ENCODE results near the gene ATP6V1D. TPM values are rescaled to one million over a fixed set of nuclear protein-coding genes. Genes with fewer than 3 reads are reported as not detected.

The ATP6V1D gene
- total and polyA plus RNA-seq, 2 experiments from 2014 or later, result 61.5 to 105 TPM

DNA sequence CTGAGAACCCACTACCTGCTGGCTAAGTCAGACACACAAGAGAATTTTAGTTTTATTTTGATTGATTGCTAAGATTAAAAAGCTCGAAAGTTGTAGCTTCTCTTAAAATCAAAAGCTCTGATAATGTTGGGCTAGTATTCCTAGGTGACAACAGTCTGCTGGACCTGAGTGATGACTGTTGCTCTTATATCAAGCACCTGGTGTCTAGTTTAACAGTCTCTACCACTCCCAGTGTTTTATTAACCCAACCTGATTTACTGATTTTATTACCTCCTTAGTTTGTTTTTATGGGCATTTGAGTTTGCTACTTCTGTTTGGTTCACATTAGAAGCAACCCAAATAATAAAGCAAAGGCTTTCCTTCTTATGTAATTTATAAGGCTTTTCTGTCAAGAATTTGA is 41.8 kb downstream of the ATP6V1D start:
- TF ChIP-seq NANOG (IDR thresholded peaks at IDR 0.05; ENCODE audit: borderline replicate concordance), result no peak
- TF ChIP-seq STAT1 (IDR thresholded peaks at IDR 0.05; ENCODE audit: unreplicated experiment), result no peak
- no peak for TF ChIP-seq EZH2phosphoT487 (IDR thresholded peaks at IDR 0.05; ENCODE audit: unreplicated experiment)
- TF ChIP-seq, protein P1, sequence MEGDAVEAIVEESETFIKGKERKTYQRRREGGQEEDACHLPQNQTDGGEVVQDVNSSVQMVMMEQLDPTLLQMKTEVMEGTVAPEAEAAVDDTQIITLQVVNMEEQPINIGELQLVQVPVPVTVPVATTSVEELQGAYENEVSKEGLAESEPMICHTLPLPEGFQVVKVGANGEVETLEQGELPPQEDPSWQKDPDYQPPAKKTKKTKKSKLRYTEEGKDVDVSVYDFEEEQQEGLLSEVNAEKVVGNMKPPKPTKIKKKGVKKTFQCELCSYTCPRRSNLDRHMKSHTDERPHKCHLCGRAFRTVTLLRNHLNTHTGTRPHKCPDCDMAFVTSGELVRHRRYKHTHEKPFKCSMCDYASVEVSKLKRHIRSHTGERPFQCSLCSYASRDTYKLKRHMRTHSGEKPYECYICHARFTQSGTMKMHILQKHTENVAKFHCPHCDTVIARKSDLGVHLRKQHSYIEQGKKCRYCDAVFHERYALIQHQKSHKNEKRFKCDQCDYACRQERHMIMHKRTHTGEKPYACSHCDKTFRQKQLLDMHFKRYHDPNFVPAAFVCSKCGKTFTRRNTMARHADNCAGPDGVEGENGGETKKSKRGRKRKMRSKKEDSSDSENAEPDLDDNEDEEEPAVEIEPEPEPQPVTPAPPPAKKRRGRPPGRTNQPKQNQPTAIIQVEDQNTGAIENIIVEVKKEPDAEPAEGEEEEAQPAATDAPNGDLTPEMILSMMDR (conservative IDR thresholded peaks at IDR 0.05; ENCODE audit: low read depth in 2 of 2), result no peak
- TF ChIP-seq ZNF331 (CRISPR knock-in tag; IDR thresholded peaks at IDR 0.05; ENCODE audit: low read depth), result no peak
- TF ChIP-seq JUNB (IDR thresholded peaks at IDR 0.05; ENCODE audit: unreplicated experiment), result no peak
- TF ChIP-seq, protein P2, sequence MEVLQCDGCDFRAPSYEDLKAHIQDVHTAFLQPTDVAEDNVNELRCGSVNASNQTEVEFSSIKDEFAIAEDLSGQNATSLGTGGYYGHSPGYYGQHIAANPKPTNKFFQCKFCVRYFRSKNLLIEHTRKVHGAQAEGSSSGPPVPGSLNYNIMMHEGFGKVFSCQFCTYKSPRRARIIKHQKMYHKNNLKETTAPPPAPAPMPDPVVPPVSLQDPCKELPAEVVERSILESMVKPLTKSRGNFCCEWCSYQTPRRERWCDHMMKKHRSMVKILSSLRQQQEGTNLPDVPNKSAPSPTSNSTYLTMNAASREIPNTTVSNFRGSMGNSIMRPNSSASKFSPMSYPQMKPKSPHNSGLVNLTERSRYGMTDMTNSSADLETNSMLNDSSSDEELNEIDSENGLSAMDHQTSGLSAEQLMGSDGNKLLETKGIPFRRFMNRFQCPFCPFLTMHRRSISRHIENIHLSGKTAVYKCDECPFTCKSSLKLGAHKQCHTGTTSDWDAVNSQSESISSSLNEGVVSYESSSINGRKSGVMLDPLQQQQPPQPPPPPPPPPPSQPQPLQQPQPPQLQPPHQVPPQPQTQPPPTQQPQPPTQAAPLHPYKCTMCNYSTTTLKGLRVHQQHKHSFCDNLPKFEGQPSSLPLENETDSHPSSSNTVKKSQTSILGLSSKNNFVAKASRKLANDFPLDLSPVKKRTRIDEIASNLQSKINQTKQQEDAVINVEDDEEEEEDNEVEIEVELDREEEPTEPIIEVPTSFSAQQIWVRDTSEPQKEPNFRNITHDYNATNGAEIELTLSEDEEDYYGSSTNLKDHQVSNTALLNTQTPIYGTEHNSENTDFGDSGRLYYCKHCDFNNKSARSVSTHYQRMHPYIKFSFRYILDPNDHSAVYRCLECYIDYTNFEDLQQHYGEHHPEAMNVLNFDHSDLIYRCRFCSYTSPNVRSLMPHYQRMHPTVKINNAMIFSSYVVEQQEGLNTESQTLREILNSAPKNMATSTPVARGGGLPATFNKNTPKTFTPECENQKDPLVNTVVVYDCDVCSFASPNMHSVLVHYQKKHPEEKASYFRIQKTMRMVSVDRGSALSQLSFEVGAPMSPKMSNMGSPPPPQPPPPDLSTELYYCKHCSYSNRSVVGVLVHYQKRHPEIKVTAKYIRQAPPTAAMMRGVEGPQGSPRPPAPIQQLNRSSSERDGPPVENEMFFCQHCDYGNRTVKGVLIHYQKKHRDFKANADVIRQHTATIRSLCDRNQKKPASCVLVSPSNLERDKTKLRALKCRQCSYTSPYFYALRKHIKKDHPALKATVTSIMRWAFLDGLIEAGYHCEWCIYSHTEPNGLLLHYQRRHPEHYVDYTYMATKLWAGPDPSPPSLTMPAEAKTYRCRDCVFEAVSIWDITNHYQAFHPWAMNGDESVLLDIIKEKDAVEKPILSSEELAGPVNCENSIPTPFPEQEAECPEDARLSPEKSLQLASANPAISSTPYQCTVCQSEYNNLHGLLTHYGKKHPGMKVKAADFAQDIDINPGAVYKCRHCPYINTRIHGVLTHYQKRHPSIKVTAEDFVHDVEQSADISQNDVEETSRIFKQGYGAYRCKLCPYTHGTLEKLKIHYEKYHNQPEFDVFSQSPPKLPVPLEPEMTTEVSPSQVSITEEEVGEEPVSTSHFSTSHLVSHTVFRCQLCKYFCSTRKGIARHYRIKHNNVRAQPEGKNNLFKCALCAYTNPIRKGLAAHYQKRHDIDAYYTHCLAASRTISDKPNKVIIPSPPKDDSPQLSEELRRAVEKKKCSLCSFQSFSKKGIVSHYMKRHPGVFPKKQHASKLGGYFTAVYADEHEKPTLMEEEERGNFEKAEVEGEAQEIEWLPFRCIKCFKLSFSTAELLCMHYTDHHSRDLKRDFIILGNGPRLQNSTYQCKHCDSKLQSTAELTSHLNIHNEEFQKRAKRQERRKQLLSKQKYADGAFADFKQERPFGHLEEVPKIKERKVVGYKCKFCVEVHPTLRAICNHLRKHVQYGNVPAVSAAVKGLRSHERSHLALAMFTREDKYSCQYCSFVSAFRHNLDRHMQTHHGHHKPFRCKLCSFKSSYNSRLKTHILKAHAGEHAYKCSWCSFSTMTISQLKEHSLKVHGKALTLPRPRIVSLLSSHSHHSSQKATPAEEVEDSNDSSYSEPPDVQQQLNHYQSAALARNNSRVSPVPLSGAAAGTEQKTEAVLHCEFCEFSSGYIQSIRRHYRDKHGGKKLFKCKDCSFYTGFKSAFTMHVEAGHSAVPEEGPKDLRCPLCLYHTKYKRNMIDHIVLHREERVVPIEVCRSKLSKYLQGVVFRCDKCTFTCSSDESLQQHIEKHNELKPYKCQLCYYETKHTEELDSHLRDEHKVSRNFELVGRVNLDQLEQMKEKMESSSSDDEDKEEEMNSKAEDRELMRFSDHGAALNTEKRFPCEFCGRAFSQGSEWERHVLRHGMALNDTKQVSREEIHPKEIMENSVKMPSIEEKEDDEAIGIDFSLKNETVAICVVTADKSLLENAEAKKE (CRISPR knock-in tag; IDR thresholded peaks at IDR 0.05), result no peak
- TF ChIP-seq, protein P3, sequence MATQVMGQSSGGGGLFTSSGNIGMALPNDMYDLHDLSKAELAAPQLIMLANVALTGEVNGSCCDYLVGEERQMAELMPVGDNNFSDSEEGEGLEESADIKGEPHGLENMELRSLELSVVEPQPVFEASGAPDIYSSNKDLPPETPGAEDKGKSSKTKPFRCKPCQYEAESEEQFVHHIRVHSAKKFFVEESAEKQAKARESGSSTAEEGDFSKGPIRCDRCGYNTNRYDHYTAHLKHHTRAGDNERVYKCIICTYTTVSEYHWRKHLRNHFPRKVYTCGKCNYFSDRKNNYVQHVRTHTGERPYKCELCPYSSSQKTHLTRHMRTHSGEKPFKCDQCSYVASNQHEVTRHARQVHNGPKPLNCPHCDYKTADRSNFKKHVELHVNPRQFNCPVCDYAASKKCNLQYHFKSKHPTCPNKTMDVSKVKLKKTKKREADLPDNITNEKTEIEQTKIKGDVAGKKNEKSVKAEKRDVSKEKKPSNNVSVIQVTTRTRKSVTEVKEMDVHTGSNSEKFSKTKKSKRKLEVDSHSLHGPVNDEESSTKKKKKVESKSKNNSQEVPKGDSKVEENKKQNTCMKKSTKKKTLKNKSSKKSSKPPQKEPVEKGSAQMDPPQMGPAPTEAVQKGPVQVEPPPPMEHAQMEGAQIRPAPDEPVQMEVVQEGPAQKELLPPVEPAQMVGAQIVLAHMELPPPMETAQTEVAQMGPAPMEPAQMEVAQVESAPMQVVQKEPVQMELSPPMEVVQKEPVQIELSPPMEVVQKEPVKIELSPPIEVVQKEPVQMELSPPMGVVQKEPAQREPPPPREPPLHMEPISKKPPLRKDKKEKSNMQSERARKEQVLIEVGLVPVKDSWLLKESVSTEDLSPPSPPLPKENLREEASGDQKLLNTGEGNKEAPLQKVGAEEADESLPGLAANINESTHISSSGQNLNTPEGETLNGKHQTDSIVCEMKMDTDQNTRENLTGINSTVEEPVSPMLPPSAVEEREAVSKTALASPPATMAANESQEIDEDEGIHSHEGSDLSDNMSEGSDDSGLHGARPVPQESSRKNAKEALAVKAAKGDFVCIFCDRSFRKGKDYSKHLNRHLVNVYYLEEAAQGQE (IDR thresholded peaks at IDR 0.05; ENCODE audit: unreplicated experiment), result no peak
- TF ChIP-seq, protein P4, sequence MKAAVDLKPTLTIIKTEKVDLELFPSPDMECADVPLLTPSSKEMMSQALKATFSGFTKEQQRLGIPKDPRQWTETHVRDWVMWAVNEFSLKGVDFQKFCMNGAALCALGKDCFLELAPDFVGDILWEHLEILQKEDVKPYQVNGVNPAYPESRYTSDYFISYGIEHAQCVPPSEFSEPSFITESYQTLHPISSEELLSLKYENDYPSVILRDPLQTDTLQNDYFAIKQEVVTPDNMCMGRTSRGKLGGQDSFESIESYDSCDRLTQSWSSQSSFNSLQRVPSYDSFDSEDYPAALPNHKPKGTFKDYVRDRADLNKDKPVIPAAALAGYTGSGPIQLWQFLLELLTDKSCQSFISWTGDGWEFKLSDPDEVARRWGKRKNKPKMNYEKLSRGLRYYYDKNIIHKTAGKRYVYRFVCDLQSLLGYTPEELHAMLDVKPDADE (IDR thresholded peaks at IDR 0.05), result no peak
- no peaks in the 10 kb centered on the region for H3K4me1 ChIP-seq (ENCODE audit: insufficient read depth)

More for the DNA sequence above, 41.8 kb downstream of the ATP6V1D start:
- no peak for ATAC-seq
- H3K4me3 Mint-ChIP-seq, result no peak overlapping the region
- Histone ChIP-seq H3K4me3 (no peak overlapping the region), H3K27me3 (ENCODE audit: insufficient read depth) (no peaks in the 10 kb centered on the region), H2AFZ (no peak overlapping the region), H3K9me2 (ENCODE audit: insufficient read depth) (no peaks in the 10 kb centered on the region), H3K4me2 (no peak overlapping the region), H3K36me3 (ENCODE audit: insufficient read depth) (peaks cover 5% of the 10 kb centered on the region; the same call in 1 of the 2 replicates), H3K27ac (ENCODE audit: low read depth) (no peak overlapping the region), H3K79me2 (replicated peaks; ENCODE audit: insufficient read depth) (no peaks in the 10 kb centered on the region), H3F3A (replicated peaks; ENCODE audit: low read depth) (no peaks in the 10 kb centered on the region), H4K20me1 (replicated peaks; ENCODE audit: insufficient read depth) (no peaks in the 10 kb centered on the region)
- no peaks in the 10 kb centered on the region for H3K4me1 Mint-ChIP-seq
- DNase-seq (ENCODE audit: low spot score), result no peak
- H3K36me3 Mint-ChIP-seq (ENCODE audit: low read depth), result peaks cover 3% of the 10 kb centered on the region; the same call in 2 of the 3 replicates
- peaks cover 3% of the 10 kb centered on the region for H3K27me3 Mint-ChIP-seq (ENCODE audit: insufficient read depth, low read depth, poor library complexity)
- H3K9me3 Mint-ChIP-seq, result no peaks in the 10 kb centered on the region
- no peak overlapping the region for H3K27ac Mint-ChIP-seq

All from GM23338 (cell line).